ENCODE results near the gene PSMD9. TPM values are rescaled to one million over a fixed set of nuclear protein-coding genes. Genes with fewer than 3 reads are reported as not detected.
"Not testable (repeated sequence)": the region's sequence is repeated elsewhere in the genome, so short reads cannot be mapped to it uniquely, and the experiment has no call there.

The PSMD9 gene
- total RNA-seq, 2 experiments from 2014 or later = 89.2 to 142 TPM

GRCh38 chr12:121858662-121859572 is 29.7 kb upstream of the PSMD9 start, which contains the start of gene HPD:
TSS of gene HPD (minus strand) at chr12:121858859. CDS start at chr12:121858823, 36 bp downstream.
- BruUV-seq (replicated peaks) = no TSS peak
- no peaks in the 10 kb centered on the region for H3K9me3 ChIP-seq (ENCODE audit: low read length)
- H3K9me2 ChIP-seq (ENCODE audit: insufficient read depth, low read length) = no peaks in the 10 kb centered on the region
- no peak within 1 kb of the TSS for H3K4me3 ChIP-seq (ENCODE audit: low read depth, low read length, poor library complexity, severe bottlenecking)
- H4K20me1 ChIP-seq (ENCODE audit: insufficient read depth, low read length) = no peaks in the 10 kb centered on the region
- no peak within 1 kb of the TSS for H3K4me2 ChIP-seq (ENCODE audit: low read length)
- CTCF ChIA-PET (ENCODE audit: unreplicated experiment) = no interaction called here
- H2AFZ ChIP-seq (ENCODE audit: low read length) = no peak within 1 kb of the TSS
- no peak for TF ChIP-seq EZH2phosphoT487 (IDR thresholded peaks at IDR 0.05; ENCODE audit: borderline replicate concordance, low read depth, low read length)
- TF ChIP-seq CTCF (conservative IDR thresholded peaks at IDR 0.05; ENCODE audit: low read length) = no peak
- H3K27ac ChIP-seq (ENCODE audit: low read depth, low read length, poor library complexity, severe bottlenecking) = no peak within 1 kb of the TSS
- H3K4me1 ChIP-seq (ENCODE audit: insufficient read depth, low read length, poor library complexity, severe bottlenecking) = peaks cover 20% of the 10 kb centered on the region
- intact Hi-C loops (cut with micrococcal nuclease; ENCODE audit: unreplicated experiment) = no loop called here
- POLR2A ChIA-PET = interaction anchor here (1.6 kb wide), 1 partner anchor 29 kb away, joined by 4 read pairs; the partner anchor contains the start of gene PSMD9
- no peak for DNase-seq (ENCODE audit: low spot score)
- no peaks in the 10 kb centered on the region for H3K79me2 ChIP-seq (ENCODE audit: insufficient read depth, low read depth, low read length)
- H3K36me3 ChIP-seq (ENCODE audit: insufficient read depth, low read length) = no peaks in the 10 kb centered on the region

- TF ChIP-seq EZH2phosphoT487 (IDR thresholded peaks at IDR 0.05; ENCODE audit: borderline replicate concordance, low read depth, low read length) (no peak), CTCF (conservative IDR thresholded peaks at IDR 0.05; ENCODE audit: low read length) (no peak)
- no peaks in the 10 kb centered on the region for H3K9me2 ChIP-seq (ENCODE audit: insufficient read depth, low read length)
Observed at GRCh38 chr12:121860257-121860656, 28.3 kb upstream of the PSMD9 start.

GRCh38 chr12:121860699-121861098 is 27.9 kb upstream of the PSMD9 start:
- H3K79me2 ChIP-seq (ENCODE audit: insufficient read depth, low read depth, low read length); intact Hi-C loops (cut with micrococcal nuclease; ENCODE audit: unreplicated experiment); H4K20me1 ChIP-seq (ENCODE audit: insufficient read depth, low read length); H3K4me3 ChIP-seq (ENCODE audit: low read depth, low read length, poor library complexity, severe bottlenecking); H2AFZ ChIP-seq (ENCODE audit: low read length); H3K4me2 ChIP-seq (ENCODE audit: low read length); BruUV-seq (replicated peaks); CTCF ChIA-PET (ENCODE audit: unreplicated experiment); H3K9me2 ChIP-seq (ENCODE audit: insufficient read depth, low read length); H3K27ac ChIP-seq (ENCODE audit: low read depth, low read length, poor library complexity, severe bottlenecking); DNase-seq (ENCODE audit: low spot score); H3K36me3 ChIP-seq (ENCODE audit: insufficient read depth, low read length); H3K9me3 ChIP-seq (ENCODE audit: low read length): not testable (repeated sequence)
- POLR2A ChIA-PET = interaction anchor here (1.6 kb wide), 1 partner anchor 27 kb away, joined by 4 read pairs; the partner anchor contains the start of gene PSMD9
- H3K4me1 ChIP-seq (ENCODE audit: insufficient read depth, low read length, poor library complexity, severe bottlenecking) = peaks cover 15% of the 10 kb centered on the region

More at GRCh38 chr12:121860257-121860656, 28.3 kb upstream of the PSMD9 start:
- H3K4me3 ChIP-seq (ENCODE audit: low read depth, low read length, poor library complexity, severe bottlenecking) = no peak overlapping the region
- no peak overlapping the region for H2AFZ ChIP-seq (ENCODE audit: low read length)
- BruUV-seq (replicated peaks) = no TSS peak
- ChIA-PET CTCF (ENCODE audit: unreplicated experiment) (no interaction called here), POLR2A (interaction anchor here (1.6 kb wide), 1 partner anchor 28 kb away, joined by 4 read pairs; the partner anchor contains the start of gene PSMD9)
- H4K20me1 ChIP-seq (ENCODE audit: insufficient read depth, low read length) = no peaks in the 10 kb centered on the region
- no peak overlapping the region for H3K27ac ChIP-seq (ENCODE audit: low read depth, low read length, poor library complexity, severe bottlenecking)
- no peak for DNase-seq (ENCODE audit: low spot score)
- no peak overlapping the region for H3K4me2 ChIP-seq (ENCODE audit: low read length)
- peaks cover 19% of the 10 kb centered on the region for H3K4me1 ChIP-seq (ENCODE audit: insufficient read depth, low read length, poor library complexity, severe bottlenecking)
- no peaks in the 10 kb centered on the region for H3K36me3 ChIP-seq (ENCODE audit: insufficient read depth, low read length)
- intact Hi-C loops (cut with micrococcal nuclease; ENCODE audit: unreplicated experiment) = no loop called here
- no peaks in the 10 kb centered on the region for H3K79me2 ChIP-seq (ENCODE audit: insufficient read depth, low read depth, low read length)
- no peaks in the 10 kb centered on the region for H3K9me3 ChIP-seq (ENCODE audit: low read length)
